GM23248 (cell line): Measurements from ENCODE around the gene PDSS2. TPM values are rescaled to one million over a fixed set of nuclear protein-coding genes. Genes with fewer than 3 reads are reported as not detected.

Source experiments
- DNase-seq: peaks from one replicate; pipeline ENCODE4 v3.0.0-alpha.2; 2015
- H2AFZ ChIP-seq: fragments of 200-600 bp; sonication (generic); 2 replicates; pipeline ENCODE4 v1.6.1; 2016; ENCODE audit warnings: antibody characterized with exemption
- H3F3A ChIP-seq: fragments of 200-600 bp; sonication (generic); 2 replicates; pipeline ENCODE4 v1.6.1; 2016; ENCODE audit warnings: mild to moderate bottlenecking, antibody characterized with exemption, mixed run types; ENCODE audit not compliant: insufficient read depth
- H3K27ac ChIP-seq: fragments of 200-600 bp; sonication (generic); 2 replicates; pipeline ENCODE4 v1.5.1; 2016; ENCODE audit warnings: mild to moderate bottlenecking
- H3K27me3 ChIP-seq: fragments of 200-600 bp; sonication (generic); replicated peaks from 2 replicates; pipeline ENCODE4 v1.6.1; 2016; ENCODE audit warnings: mild to moderate bottlenecking; ENCODE audit not compliant: insufficient read depth
- H3K36me3 ChIP-seq: fragments of 200-600 bp; sonication (generic); 2 replicates; pipeline ENCODE4 v1.6.1; 2016; ENCODE audit warnings: low read depth, mild to moderate bottlenecking
- H3K4me1 ChIP-seq: fragments of 200-600 bp; sonication (generic); 2 replicates; pipeline ENCODE4 v1.6.1; 2016; ENCODE audit warnings: mild to moderate bottlenecking; ENCODE audit not compliant: insufficient read depth
- H3K4me2 ChIP-seq: fragments of 200-600 bp; sonication (generic); one replicate; pipeline ENCODE4 v1.6.1; 2016; ENCODE audit warnings: mild to moderate bottlenecking; ENCODE audit not compliant: unreplicated experiment
- H3K4me3 ChIP-seq: fragments of 200-600 bp; sonication (generic); 2 replicates; pipeline ENCODE4 v1.5.1; 2016; ENCODE audit warnings: mild to moderate bottlenecking
- H3K79me2 ChIP-seq: fragments of 200-600 bp; sonication (generic); 2 replicates; pipeline ENCODE4 v1.6.1; 2016; ENCODE audit warnings: mild to moderate bottlenecking; ENCODE audit not compliant: insufficient read depth
- H3K9ac ChIP-seq: fragments of 200-600 bp; sonication (generic); 2 replicates; pipeline ENCODE4 v1.6.1; 2016; ENCODE audit warnings: mild to moderate bottlenecking
- H3K9me2 ChIP-seq: fragments of 200-600 bp; sonication (generic); 2 replicates; pipeline ENCODE4 v1.6.1; 2016; ENCODE audit warnings: mixed run types, mild to moderate bottlenecking, moderate library complexity; ENCODE audit not compliant: insufficient read depth
- H3K9me3 ChIP-seq: fragments of 200-600 bp; sonication (generic); one replicate; pipeline ENCODE4 v1.6.1; 2017; ENCODE audit warnings: low read depth
- H4K20me1 ChIP-seq: fragments of 200-600 bp; sonication (generic); 2 replicates; pipeline ENCODE4 v1.6.0; 2016; ENCODE audit not compliant: insufficient read depth
- EZH2 ChIP-seq: fragments of 200-600 bp; sonication (generic); IDR thresholded peaks from 2 replicates; pipeline ENCODE4 v1.6.1; 2018; ENCODE audit warnings: antibody characterized with exemption, mild to moderate bottlenecking; ENCODE audit not compliant: insufficient read depth, poor library complexity, severe bottlenecking
- EZH2phosphoT487 ChIP-seq: fragments of 200-600 bp; sonication (generic); IDR thresholded peaks from 2 replicates; pipeline ENCODE4 v1.6.1; 2018; ENCODE audit warnings: antibody characterized with exemption, moderate library complexity, mild to moderate bottlenecking, low read depth; ENCODE audit not compliant: insufficient read depth
- WGBS, 2 experiments: methylation state at CpG; one replicate each; pipeline ENCODE4 v1.1.6; 2015 to 2017; ENCODE audit warnings: low lambda C conversion rate in 2 of 2, low coverage in 1 of 2; ENCODE audit errors: missing lambda C conversion rate in 2 of 2; 5-methylcytosine and 5-hydroxymethylcytosine counted together
- in situ Hi-C: fragments of 300-500 bp; cut with MboI; formaldehyde crosslinking; loops from 2 replicates; pipeline ENCODE4 v1.15.0; 2020
- polyA plus RNA-seq: library from polyadenylated mRNA; unstranded; fragments of >200 nt; fragmentation: Nextera tagmentation; extraction: Ambion mirVana; gene quantifications from 2 replicates; pipeline ENCODE4 v1.2.1, GENCODE V29; 2016
- total RNA-seq: library from RNA; depleted of rRNA; stranded (reverse); fragments of >200 nt; shearing (Covaris generic); gene quantifications from 2 replicates; pipeline ENCODE4 v1.2.3, GENCODE V29; 2014

Gene PDSS2
- total and polyA plus RNA-seq, 2 experiments from 2014 or later, result 9.9 to 10.3 TPM

DNA sequence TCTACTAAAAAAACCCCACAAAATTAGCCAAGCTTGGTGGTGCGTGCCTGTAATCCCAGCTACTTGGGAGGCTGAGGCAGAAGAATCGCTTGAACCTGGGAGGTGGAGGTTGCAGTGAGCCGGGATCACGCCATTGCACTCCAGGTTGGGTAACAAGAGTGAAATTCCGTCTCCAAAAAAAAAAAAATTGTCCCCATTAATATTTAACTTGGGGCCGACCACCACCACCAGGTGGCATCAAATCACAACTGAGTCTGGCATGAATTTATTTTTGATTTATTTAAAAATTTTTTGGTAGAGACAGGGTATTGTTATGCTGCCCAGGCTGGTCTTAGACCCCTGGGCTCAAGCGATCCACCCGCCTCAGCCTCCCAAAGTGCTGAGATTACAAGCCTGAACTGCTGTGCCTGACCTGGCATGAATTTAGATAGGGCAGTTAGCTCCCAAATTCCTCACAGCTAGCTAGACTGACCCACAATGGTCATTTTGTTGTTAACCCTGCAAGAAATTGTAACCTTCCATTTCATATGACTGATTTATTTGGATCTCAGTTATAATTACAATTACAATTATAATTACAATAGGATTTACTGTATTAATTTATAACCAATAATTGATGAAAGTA, 326.9 kb downstream of the PDSS2 start:
- H3K36me3 ChIP-seq, result no peaks in the 10 kb centered on the region
- H3K4me3 ChIP-seq, result no peak overlapping the region
- TF ChIP-seq EZH2, result no peak
- no peak for TF ChIP-seq EZH2phosphoT487
- 28 to 34% methylated on average over 8 of the region's 8 CpGs for WGBS, 2 experiments
- H3K9me3 ChIP-seq, result no peaks in the 10 kb centered on the region
- H3F3A ChIP-seq, result no peaks in the 10 kb centered on the region
- peaks cover 4% of the 10 kb centered on the region; the same call in 1 of the 2 replicates for H3K4me1 ChIP-seq
- H3K9ac ChIP-seq, result no peak overlapping the region
- H3K4me2 ChIP-seq, result no peak overlapping the region
- no peak overlapping the region for H3K27ac ChIP-seq
- in situ Hi-C loops, result no loop called here
- no peaks in the 10 kb centered on the region for H3K9me2 ChIP-seq
- H3K79me2 ChIP-seq, result no peaks in the 10 kb centered on the region
- no peak overlapping the region for H2AFZ ChIP-seq
- no peaks in the 10 kb centered on the region for H4K20me1 ChIP-seq
- DNase-seq, result peak; percentile 57
- no peaks in the 10 kb centered on the region for H3K27me3 ChIP-seq

DNA sequence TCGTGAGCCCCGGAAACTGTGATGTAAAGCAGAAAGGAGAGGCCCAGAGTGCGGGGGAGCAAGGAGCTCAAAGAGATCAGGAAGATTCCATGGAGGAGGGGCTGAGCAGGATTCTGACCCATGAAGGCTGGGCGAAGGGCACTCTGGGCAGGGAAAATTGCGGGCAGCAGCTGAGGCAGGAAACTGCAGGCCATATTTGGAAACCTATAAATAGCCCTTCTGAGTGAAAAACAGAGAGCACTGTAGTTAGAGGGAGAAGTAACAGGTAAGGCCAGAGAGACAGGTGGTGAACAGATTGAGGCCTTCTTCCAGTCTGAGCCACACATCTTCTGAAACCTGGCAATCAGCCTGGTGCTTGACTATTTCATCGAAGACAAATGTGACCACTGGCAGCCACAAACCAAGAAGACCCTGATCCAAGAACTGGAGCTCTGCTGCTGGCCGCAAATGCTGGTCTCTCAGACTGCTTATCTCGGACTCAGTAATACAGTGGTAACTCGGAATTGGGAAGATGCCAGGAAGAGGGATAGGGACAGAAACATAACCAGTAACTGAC, 329.9 kb downstream of the PDSS2 start:
- no peaks in the 10 kb centered on the region for H3F3A ChIP-seq
- H3K27ac ChIP-seq, result no peak overlapping the region
- H3K36me3 ChIP-seq, result no peaks in the 10 kb centered on the region
- no peak overlapping the region for H3K9ac ChIP-seq
- H2AFZ ChIP-seq, result no peak overlapping the region
- no peak for TF ChIP-seq EZH2
- TF ChIP-seq EZH2phosphoT487, result no peak
- no peak overlapping the region for H3K4me2 ChIP-seq
- H3K9me3 ChIP-seq, result no peaks in the 10 kb centered on the region
- no peak for DNase-seq
- H3K4me1 ChIP-seq, result peaks cover 4% of the 10 kb centered on the region; the same call in 1 of the 2 replicates
- in situ Hi-C loops, result no loop called here
- no peaks in the 10 kb centered on the region for H3K9me2 ChIP-seq
- H3K79me2 ChIP-seq, result no peaks in the 10 kb centered on the region
- no peaks in the 10 kb centered on the region for H4K20me1 ChIP-seq
- H3K4me3 ChIP-seq, result no peak overlapping the region
- 85 to 87% methylated on average over 9 of the region's 9 CpGs for WGBS, 2 experiments
- H3K27me3 ChIP-seq, result no peaks in the 10 kb centered on the region

DNA sequence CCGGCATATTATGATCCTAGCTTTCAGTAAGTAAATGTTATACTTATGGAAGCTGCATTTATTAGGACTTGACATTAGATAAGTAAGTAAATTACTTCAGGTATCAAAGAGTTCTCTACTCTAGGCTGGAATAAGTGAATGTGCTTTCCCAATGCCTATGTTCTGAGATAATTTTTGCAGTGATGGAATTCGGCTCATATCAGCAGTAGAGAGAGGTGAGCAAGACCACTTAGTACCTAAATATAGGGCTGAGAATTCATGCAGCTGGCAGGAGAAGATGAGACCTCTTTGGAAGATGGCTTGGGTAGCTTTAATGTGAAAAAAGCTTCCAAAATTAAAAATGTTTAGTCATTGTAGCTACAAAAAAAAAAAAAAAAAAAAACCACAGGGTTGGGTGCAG, 330.8 kb downstream of the PDSS2 start:
- H3K9me3 ChIP-seq, result no peaks in the 10 kb centered on the region
- in situ Hi-C loops, result no loop called here
- H3K27me3 ChIP-seq, result no peaks in the 10 kb centered on the region
- no peaks in the 10 kb centered on the region for H3K9me2 ChIP-seq
- H3F3A ChIP-seq, result no peaks in the 10 kb centered on the region
- no peaks in the 10 kb centered on the region for H3K36me3 ChIP-seq
- peaks cover 4% of the 10 kb centered on the region; the same call in 1 of the 2 replicates for H3K4me1 ChIP-seq
- H3K4me2 ChIP-seq, result no peak overlapping the region
- TF ChIP-seq EZH2phosphoT487 (no peak), EZH2 (no peak)
- H3K9ac ChIP-seq, result no peak overlapping the region
- H3K27ac ChIP-seq, result no peak overlapping the region
- H3K4me3 ChIP-seq, result no peak overlapping the region
- H3K79me2 ChIP-seq, result no peaks in the 10 kb centered on the region
- DNase-seq, result no peak
- H4K20me1 ChIP-seq, result no peaks in the 10 kb centered on the region
- WGBS, 2 experiments, result 87 to 96% methylated on average over 2 of the region's 2 CpGs
- H2AFZ ChIP-seq, result no peak overlapping the region

DNA sequence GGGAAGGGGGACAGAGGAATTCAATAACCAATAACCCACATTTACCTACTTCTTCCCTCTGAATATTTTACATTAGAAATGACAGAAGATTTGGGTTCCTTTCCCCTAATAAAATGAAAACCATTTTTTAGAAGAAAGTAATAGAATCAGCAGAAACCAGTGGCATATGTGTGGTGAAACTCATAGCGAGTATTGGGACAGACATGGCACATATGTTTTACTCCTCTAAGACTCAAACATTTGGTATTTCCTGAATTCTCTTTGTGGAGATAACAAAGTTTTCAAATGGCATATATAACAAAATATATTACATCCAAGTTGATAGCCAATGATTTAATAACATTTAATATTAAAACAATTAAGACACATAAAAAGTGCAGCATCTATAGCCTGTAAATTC, 331.2 kb downstream of the PDSS2 start:
- DNase-seq, result peak; percentile 26
- no peak overlapping the region for H3K4me2 ChIP-seq
- WGBS, 2 experiments, result 71 to 79% methylated on average over 1 of the region's 1 CpG
- H3F3A ChIP-seq, result no peaks in the 10 kb centered on the region
- no peak overlapping the region for H3K4me3 ChIP-seq
- H3K27ac ChIP-seq, result no peak overlapping the region
- H3K9me2 ChIP-seq, result no peaks in the 10 kb centered on the region
- no peak overlapping the region for H3K9ac ChIP-seq
- H3K9me3 ChIP-seq, result no peaks in the 10 kb centered on the region
- peaks cover 4% of the 10 kb centered on the region; the same call in 1 of the 2 replicates for H3K4me1 ChIP-seq
- no peaks in the 10 kb centered on the region for H4K20me1 ChIP-seq
- in situ Hi-C loops, result no loop called here
- H3K36me3 ChIP-seq, result no peaks in the 10 kb centered on the region
- no peak overlapping the region for H2AFZ ChIP-seq
- no peaks in the 10 kb centered on the region for H3K27me3 ChIP-seq
- H3K79me2 ChIP-seq, result no peaks in the 10 kb centered on the region
- no peak for TF ChIP-seq EZH2phosphoT487

DNA sequence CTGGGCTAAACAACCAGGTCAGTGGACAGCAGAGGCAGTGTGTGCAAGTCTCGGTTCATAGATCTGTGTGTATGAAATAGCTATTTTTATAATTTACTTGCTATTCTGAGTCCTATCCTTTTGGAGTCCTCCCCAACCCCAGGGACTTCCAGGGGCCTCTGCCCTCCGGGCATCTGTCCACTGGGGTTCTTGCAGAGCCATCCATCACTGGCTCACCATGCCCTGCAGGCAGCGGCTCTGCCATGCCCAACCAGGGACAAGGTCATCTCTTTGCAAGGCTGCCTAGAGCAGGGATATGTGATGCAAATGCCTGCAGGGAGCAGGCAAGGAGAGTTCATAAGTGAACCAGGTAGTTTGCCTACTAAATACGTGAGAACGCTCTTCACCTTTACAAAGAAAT, 333.6 kb downstream of the PDSS2 start:
- no peaks in the 10 kb centered on the region for H3K36me3 ChIP-seq
- TF ChIP-seq EZH2phosphoT487 (no peak), EZH2 (no peak)
- H3K9me2 ChIP-seq, result no peaks in the 10 kb centered on the region
- peaks cover 4% of the 10 kb centered on the region; the same call in 1 of the 2 replicates for H3K4me1 ChIP-seq
- WGBS, 2 experiments, result 83 to 84% methylated on average over 5 of the region's 5 CpGs
- H2AFZ ChIP-seq, result no peak overlapping the region
- H3K4me2 ChIP-seq, result no peak overlapping the region
- no peak overlapping the region for H3K27ac ChIP-seq
- DNase-seq, result no peak
- in situ Hi-C loops, result no loop called here
- H3K79me2 ChIP-seq, result no peaks in the 10 kb centered on the region
- H3K9ac ChIP-seq, result no peak overlapping the region
- no peaks in the 10 kb centered on the region for H3F3A ChIP-seq
- no peaks in the 10 kb centered on the region for H3K27me3 ChIP-seq
- H3K4me3 ChIP-seq, result no peak overlapping the region
- H4K20me1 ChIP-seq, result no peaks in the 10 kb centered on the region
- no peaks in the 10 kb centered on the region for H3K9me3 ChIP-seq
